Femur (tissue), 1 donor: ENCODE measurements around the gene HOXB4.

ENCODE experiments used
- DNase-seq: peaks from one replicate; pipeline ENCODE4 v3.0.0-alpha.2; 2017

Gene HOXB4

GRCh38 chr17:48556229-48556575 is 21.9 kb downstream of the HOXB4 start:
- no peak for DNase-seq

DNA sequence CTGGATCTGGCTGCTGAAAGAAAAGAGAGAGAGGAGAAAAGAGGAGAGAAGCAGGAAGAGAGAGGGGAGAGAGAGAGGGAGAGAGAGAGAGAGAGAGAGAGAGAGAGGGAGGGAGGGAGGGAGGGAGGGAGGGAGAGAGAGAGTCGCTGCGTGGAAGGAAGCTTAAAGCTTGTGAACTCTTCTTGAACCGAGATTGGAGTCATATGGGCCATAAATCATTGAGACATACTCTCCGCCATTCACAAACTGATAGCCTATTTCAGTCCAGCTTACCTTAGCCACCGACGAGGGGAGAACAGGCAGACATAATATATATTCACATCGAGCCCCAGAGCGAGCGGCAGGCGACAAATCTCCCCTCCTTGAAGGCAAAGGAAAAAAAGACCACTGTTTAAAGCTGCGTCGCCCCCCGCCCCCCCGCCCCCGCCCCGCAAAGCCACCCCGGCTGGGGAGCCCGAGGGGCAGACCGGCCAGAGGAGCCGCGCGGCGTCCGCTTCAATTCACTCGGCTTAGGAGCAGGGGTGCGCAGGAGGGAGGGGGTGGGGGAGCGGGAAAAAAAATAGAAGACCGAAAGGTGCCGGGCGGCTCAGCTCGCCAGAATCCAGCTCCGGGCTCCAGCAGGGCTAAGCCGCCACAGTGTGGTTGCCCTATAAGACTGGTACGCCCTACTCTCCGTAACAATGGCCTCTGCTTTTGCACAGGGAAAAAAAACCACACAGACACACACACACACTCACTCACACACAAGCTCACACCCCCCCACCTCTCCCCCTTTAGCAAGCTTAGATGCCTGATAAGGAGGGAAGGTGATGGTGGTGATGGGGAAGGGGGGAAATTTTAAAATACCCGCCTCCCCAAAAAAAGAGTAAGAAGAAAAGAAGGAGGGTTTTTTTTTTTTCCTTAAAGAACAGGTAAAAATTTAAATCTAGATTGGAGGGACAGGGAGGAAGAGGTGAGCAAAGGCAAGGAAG is 22.6 kb downstream of the HOXB4 start:
- no peak for DNase-seq

DNA sequence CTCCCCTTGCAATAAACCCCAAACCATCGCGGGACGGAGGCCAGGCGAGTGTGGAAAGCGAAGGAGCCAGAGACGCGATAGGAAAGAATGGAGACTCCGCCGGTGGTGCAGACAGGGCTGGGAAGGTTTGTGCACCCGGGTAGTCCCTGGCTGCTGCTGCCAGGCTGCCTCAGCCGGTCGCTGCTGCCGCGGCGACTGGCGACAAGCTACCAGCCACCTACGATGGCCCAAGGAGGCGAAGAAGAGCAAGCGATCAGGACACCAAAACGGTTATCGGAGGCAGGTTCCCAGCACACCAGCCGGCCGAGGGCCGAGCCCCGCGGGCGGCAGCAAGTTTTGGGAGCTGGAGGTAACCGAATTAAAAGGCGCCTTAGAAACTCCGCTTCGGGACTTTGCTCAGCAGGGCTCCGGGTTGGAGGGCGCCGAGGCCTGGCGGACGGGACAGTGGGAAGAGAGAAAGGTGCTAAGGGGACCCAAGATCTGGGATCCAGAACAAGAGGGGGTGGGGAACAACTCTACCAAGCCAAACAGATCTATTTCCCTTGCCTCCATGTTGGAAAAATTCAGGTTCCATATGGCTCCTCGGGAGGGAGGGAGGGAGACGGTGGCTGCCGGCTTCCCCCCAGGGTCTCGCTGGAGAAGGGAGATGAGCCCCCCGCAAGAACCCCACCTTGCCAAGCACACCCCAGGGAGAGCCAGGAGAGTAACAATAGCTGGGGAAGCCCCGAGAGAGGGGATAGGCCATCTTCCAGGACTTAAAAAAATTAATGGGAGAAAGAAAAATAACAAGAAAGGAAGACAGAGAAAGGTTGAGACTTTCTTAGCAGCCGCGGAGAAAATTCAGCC is 23.5 kb downstream of the HOXB4 start:
- DNase-seq: no peak

DNA sequence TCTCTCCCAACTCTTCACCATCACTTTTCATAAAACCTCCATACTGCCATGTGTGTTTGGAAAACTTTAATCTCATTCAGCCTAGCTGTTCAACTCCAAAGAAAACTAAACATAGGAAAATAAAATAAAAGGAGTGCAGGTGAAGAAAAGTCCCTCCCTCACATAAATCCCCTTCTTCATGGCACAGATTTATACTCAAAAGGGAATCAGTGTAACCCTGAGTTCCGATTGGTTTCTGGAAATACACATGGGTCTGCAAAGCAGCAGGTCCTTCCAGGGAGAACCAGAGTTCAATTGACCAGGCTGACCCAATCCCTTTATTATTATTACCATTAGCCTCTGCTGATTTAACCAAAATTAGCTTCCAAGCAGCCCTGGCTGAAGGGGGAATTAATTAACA is 24.3 kb downstream of the HOXB4 start:
- DNase-seq: no peak

DNA sequence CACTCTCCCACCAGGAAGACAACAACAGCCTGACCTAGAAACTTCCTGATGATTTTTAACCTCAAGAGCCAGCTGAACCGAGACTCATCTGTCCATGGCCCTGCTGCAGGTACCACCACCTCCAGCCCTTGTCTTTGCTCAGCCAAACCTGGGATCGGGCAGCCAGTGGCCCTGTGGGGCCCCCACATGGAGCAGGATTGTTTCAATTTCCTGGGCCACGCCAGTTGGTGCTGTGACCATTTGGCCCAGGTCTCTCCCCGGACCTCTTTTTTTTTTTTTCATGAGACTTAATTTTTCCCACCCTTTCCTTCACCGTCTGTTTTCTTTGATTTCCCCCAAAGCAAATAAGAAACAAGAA is 25.0 kb downstream of the HOXB4 start:
- DNase-seq: no peak

GRCh38 chr17:48552466-48553189 is 25.5 kb downstream of the HOXB4 start:
- no peak for DNase-seq

DNA sequence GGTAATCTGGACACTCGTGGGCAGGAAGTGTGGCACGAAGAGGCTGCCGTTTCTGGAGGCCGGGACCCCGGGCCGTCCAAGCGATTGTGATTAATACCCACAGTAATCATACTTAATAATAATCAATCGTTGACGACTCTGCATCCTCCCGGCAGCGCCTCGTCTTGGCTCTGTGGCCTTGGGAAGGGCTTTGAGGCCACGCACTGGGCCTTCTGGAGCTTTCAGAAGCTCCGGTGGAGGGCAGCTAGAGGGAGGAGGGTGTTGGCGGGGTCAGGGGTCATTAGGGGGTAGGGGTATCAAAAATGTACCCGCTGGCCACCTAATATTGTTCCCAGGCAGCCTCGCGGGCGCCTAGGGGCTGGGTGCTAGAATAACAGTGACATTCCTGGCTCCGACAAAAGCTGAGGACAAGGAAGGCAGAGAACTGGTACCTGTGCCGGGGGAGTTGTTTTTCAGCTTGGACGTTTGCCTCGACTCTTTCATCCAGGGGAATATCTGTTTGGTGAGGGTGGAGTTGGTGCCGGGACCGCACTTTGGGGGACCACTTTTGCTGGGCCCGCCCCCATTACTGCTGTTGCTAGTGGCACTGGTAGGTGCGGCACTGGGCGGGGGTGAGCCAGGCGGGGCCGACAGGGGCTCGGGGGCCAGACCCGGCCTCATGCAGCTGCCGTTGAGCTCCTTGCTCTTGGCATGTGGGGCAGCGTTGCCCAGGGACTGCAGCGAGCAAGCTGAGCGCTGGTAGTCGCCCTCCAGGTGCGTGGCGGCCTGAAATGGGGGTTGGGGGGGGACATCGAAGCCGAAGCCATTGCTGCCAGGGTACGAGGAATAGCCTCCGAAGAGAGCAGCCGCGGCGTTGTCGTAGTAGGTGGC is 26.3 kb downstream of the HOXB4 start:
- DNase-seq: no peak

- no peak for DNase-seq
Observed at GRCh38 chr17:48551214-48551555, 27.0 kb downstream of the HOXB4 start.

GRCh38 chr17:48550502-48551213 is 27.5 kb downstream of the HOXB4 start:
- no peak for DNase-seq

DNA sequence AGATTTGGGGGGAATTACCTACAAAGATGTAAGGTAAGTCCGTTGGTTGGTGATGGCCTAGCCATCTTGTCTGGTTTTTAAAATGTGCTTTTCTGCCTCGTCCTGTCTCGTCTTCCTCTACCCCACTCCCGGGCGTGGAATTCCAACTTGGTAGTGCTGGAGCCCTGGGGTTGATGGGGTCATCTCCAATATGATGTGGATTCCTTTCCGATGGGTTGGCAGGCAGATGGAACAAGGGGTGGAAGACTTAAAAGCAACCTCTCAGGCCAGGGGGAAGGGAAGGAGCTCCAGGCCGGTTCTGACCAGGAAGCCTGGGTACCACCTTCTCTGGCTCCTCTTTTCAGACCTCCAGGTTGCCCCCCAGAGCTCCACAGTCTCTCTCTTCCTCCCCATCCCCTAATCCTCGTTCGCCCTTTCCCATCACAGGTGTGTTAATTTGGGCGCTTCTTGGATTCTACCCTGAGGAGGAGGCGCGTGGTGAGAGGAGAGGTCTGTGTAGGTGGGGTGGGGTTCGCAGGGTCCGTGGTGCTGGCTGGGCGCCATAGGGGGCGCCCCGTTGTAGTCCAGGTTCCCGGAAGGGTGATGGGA is 28.1 kb downstream of the HOXB4 start:
- no peak for DNase-seq

- DNase-seq: no peak
Observed at GRCh38 chr17:48549281-48549630, 28.9 kb downstream of the HOXB4 start.

GRCh38 chr17:48548523-48549280 is 29.4 kb downstream of the HOXB4 start:
- DNase-seq: no peak

DNA sequence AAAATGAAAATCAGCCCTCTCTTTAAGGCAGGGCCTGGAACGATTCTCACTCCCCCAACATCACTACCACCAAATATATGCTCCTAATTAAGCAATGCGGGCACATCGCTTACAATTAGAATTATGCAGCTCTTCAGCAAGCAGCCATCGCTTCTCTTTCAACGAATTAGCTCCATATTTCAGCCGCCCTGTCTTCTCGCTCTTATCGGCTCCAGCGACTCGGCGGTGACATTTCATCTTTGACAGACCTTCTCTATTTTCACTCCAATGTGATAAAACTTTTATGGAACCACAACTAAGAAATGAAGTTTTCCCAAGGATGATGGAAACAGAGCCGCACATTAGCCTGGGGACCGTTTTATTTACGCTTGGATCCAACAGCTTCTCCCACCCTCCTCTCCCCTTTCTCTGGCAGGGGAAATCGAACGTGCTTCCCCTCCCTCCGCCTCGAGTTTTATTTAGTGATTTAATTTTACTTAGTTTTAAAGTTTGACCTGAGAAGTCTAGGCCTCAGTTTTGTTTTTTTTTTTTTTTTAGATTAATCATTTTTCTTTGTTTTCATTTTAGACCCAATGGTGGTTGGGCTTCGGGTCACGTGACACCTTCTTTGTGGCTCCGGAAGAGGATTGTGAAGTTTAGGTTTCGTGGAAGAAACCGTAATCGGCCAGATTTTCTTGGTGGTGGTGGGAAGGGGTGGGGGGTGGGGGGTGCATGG is 30.2 kb downstream of the HOXB4 start:
- no peak for DNase-seq

DNA sequence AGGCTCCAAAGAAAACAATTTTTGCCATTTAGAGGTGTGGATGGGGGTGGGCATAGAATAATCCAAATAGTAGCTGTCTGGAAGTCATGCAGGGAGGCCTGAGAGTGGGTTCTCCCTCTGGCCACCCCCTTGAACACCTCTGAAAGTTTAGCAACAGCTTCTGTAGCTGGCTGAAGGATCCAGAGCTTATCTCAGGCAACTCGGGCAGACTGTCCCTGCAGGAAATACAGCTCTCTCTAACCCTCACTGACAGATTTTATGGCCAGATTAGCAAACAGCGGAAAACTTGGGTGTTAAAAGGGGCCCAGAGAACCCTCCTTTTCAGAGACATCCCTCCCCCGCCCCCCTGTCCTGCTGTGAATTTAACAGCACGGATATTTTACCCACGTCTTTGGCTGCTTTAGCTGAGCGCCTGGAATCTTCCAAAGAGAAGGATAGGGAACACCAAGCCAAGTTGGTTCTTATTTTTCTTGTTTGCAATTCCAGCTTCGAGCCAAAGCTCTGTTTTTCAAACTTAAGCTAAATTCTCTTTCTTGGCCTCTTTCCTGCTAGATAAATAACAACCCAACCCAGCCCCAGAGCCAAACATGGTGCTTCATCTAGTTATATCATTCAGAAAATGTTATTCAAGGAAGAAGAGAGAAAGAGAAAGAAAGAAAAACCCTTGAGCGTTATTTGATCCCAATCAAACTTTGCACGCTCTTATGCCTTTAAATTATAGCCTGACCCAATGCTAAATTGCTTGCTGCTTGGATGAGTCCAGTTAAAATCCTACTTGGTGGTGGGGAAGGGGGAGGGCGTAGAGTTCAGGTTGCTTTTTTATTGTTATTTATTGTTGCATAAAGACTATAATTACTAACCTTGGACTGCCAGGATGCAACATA is 31.0 kb downstream of the HOXB4 start:
- no peak for DNase-seq

DNA sequence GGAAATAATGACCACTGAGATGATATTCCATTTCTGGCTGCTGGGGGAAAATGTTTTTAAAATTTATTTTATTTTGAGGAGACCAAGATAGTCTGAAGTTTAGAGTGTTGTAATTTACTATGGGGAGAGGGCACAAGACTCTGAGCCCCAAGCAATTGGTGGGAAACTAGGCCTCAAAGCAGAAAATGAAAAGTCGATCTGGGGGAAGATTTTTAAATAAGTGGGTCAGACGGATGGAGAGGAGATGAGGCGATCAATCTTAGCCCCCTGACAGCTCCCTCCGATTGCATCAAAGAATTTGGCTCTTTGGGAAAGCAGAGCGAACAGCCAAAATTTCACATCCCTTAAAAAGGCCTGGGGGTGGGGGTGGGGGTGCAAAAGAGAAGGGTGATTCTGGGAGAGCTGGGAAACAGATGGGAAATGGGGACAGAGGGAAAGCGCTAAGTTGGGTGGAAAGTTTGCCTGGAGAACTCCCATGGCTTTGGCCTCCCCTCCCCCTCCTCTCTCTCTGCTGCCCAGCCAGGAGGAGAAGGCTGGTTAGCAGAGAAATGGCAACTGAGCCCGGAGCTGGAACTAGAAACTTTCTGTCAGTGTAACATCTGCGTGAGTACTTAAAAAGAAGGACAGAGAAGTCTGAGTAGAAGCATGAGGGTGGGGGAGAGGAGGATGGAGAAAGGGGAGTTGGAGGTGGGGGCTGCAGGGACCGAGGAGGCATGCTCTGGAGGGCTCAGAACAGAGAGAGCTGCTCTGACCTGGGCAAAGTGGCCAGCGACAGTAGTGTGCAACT is 31.8 kb downstream of the HOXB4 start:
- DNase-seq: no peak

- no peak for DNase-seq
Observed at GRCh38 chr17:48545539-48545938, 32.6 kb downstream of the HOXB4 start.

GRCh38 chr17:48545022-48545375 is 33.2 kb downstream of the HOXB4 start, which contains the start of gene HOXB2:
HOXB2 (minus strand) TSS chr17:48545109; CDS start chr17:48544911, 198 bp downstream.
- no peak for DNase-seq
